ENCODE data around the gene SCCPDH.

DNA sequence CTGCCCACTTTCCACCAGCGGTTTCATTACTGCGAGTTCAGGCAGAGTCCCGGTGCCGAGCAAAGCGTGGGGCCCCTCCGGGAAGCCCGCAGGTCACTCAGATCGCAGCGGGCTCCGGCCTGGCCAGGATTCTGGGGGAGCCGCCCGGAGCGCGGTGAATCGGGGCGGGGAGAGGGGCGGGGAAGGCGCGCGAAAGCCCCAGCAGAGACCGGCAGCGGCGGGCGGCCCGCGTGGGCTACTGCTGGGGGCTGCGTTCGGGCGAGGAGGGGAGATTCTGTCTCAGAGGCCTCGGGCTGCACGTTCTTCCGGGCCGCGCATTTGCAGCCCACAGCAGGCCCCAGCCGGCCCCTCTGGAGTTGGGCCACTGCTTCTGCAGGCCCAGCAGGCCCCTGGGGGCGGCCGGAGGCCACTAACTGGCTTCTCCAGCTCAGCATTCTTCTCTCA is 64.7 kb downstream of the SCCPDH start:
- TF ChIP-seq TAF1 (IDR thresholded peaks at IDR 0.05; ENCODE audit: low read depth, low read length) (no peak), POLR2A (IDR thresholded peaks at IDR 0.05; ENCODE audit: low read depth, low read length) (no peak), SPI1 (IDR thresholded peaks at IDR 0.05; ENCODE audit: low read depth, low read length) (no peak)
